ENCODE data around the gene AK5.

GRCh38 chr1:77498918-77499317 lies 217.1 kb downstream of the AK5 start:
- TF ChIP-seq CTCF (IDR thresholded peaks at IDR 0.05): no peak
- no peak for TF ChIP-seq POLR2A (IDR thresholded peaks at IDR 0.05)
